Gastroesophageal sphincter (tissue), 3 donors: Measurements from ENCODE around the gene LAMC1.

ENCODE experiments used
- CTCF ChIP-seq, 4 experiments: fragments of 200-600 bp in 2 of 4; fragments of 450-650 bp in 2 of 4; sonication (generic) in 1 of 4; IDR thresholded peaks; one replicate each; pipeline ENCODE4 v1.5.1; 2017 to 2019; ENCODE audit warnings: antibody characterized with exemption in 4 of 4, mild to moderate bottlenecking in 2 of 4, moderate library complexity in 2 of 4
- EP300 ChIP-seq: sonication (generic); formaldehyde crosslinking; IDR thresholded peaks from one replicate; pipeline ENCODE4 v1.6.1; 2017; ENCODE audit warnings: antibody characterized with exemption, mild to moderate bottlenecking
- POLR2A ChIP-seq, 2 donors: fragments of 450-650 bp; IDR thresholded peaks; one replicate each; pipeline ENCODE4 v1.6.1; 2017; ENCODE audit warnings: antibody characterized with exemption in 2 of 2, mild to moderate bottlenecking in 2 of 2, moderate library complexity in 1 of 2

- TF ChIP-seq CTCF (IDR thresholded peaks at IDR 0.05) (no peak), POLR2A (IDR thresholded peaks at IDR 0.05) (no peak), EP300 (no peak)
Observed at GRCh38 chr1:183188240-183188639, 165.0 kb downstream of the LAMC1 start.
